Dermis microvascular lymphatic vessel endothelial cell (primary cell): ENCODE measurements around the gene ITGA7. TPM values are rescaled to one million over a fixed set of nuclear protein-coding genes. Genes with fewer than 3 reads are reported as not detected.

Experiments
- DNase-seq, 2 donors: peaks; one replicate each; pipeline versions ENCODE4 v3.0.0 to v3.0.0-alpha.2; 2010; ENCODE audit warnings: low read depth in 2 of 2
- total RNA-seq: library from RNA; depleted of rRNA; stranded (reverse); fragments of >200 nt; gene quantifications from 2 replicates; pipeline ENCODE4 v1.2.1, GENCODE V29; 2014

ITGA7 gene
- total RNA-seq, 1 donor from 2014 or later = 0.26 TPM

DNA sequence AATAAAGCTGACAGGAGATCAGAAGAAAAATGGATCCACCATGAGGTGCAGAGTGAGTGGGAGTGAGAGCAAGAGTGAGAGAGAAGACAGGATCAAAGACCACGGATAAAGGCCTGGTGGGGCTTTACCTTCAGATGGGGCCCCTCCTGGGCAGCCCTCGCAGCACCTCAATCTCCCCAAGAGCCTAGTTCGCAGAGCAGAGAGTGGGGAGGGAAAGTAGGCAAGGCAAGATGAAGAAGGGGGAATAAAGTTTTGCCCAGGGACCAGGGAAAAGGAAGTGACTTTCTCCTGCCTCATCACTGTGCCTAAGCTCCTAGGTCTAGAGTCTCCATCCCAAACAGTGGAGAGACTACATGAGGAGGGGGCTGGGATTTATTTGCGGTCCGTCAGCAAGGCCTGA lies 60.7 kb downstream of the ITGA7 start:
- DNase-seq = no peak

DNA sequence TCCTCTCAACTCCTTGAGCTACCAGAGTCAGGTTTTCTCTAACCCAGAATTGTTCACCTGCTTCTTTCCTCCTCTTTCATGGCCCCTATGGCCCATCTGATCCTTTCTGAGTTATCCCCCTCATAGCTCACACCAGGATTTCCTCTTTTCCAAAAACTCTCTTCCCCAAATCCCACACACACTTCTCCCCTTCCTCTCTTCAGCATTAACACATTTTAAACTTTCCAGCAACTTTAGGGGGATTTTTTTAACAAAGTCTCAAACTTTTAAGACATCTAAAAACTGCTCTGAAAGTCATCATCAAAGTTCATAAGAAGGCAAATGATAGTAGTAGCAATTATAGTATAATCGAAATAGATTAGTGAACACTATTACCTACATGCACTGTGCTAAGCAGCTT lies 63.1 kb downstream of the ITGA7 start:
- no peak for DNase-seq

DNA sequence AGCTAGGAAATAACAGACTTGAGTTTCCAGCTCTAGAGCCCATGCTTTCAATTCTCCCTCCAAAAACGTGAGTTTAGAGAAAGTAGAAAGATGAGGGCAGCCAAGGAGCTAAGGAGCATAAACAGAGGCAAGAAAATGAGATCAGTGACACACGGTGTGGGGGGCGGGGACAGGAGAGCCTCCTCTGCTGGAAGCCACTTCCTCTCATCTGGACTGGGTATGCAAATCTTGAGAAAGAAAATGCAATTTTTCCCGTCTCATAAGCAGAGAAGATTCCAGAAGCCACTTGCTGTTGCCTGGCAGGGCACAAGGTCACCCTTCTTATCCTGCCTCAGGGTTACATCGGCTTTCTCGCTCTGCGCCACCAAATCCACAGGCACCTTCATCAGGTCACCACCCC lies 65.0 kb downstream of the ITGA7 start:
- DNase-seq = no peak

DNA sequence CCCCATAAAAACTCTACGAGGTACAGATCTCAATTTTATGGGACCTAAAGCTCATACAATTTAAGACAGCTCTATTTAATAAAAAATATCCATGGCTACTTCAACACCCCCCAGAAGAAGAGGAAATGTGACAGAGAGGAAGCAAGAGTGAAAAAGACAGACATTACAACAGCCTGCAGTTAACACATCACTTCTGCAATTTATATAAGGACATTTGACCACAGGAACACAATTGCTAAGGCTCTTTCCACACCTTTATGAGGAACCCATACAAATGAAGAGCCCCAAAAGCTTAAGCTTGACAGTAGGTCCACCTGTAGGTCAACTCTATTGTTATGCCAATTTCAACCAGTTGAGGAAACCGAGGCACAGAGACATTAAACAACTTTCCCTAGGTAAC lies 65.4 kb downstream of the ITGA7 start:
- no peak for DNase-seq

DNA sequence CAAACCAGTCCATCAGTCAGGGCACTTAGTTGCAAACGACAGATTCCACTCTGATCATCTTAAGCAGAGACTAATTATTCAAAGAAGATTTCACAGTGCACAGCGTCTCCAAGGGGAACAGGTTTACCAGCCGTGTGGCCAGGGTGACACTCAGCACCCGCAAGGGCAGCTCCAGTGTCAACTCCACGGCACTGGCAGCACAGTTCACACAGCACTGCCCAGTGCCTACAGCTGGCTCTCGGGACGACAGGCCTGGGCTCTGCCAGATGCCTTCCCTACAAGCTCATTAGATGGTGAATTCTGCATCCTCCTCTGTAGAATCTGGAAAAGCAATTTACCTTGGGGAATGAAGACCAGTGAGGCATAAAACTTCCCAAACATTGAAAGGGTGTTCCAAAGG lies 66.1 kb downstream of the ITGA7 start:
- no peak for DNase-seq

DNA sequence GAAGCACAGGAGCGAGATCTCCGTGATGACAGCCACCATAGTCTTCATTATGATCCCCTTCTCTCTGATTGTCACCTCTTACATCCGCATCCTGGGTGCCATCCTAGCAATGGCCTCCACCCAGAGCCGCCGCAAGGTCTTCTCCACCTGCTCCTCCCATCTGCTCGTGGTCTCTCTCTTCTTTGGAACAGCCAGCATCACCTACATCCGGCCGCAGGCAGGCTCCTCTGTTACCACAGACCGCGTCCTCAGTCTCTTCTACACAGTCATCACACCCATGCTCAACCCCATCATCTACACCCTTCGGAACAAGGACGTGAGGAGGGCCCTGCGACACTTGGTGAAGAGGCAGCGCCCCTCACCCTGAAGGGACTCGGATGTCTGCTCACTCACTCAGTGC lies 70.2 kb downstream of the ITGA7 start:
- no peak for DNase-seq

DNA sequence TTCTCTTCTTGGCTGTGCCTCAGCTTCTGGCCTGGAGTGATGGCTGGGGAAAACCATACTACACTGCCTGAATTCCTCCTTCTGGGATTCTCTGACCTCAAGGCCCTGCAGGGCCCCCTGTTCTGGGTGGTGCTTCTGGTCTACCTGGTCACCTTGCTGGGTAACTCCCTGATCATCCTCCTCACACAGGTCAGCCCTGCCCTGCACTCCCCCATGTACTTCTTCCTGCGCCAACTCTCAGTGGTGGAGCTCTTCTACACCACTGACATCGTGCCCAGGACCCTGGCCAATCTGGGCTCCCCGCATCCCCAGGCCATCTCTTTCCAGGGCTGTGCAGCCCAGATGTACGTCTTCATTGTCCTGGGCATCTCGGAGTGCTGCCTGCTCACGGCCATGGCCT lies 70.9 kb downstream of the ITGA7 start, which contains the start of gene OR10P1:
TSS of gene OR10P1 (plus strand) at position 40 of the 400 bp plus-strand sequence. CDS start at position 40, 0 bp downstream.
- DNase-seq = no peak

DNA sequence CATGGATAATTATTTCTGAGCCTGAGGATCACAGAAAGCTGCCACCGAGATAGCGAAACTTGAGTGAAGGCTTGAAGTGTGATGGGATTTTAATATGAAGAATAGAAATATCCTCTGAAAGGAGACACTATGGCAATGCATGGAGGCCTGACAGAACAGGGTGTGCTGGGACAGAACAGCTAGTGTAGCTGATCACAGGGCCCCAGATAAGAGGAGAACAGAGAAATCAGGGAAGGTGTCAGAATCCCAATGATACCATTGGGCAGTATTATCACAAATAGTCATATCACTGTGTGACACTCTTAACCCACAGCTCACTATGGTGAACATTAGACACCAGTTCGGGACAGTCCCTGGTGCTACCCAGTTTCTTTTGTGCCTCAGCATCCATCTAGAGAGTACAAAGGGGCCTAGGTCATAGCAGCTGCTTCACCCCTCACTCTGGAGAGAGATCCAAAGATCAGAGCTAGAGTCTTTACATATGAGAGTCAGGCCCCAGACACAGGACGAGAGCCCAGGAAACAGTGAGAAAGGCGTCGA lies 71.5 kb downstream of the ITGA7 start:
- DNase-seq = no peak

Other genes starting within 250 kb of the ITGA7 start
- gene OR6C70, start 237.8 kb downstream of the ITGA7 start, total RNA-seq = not detected in 2 replicates
- gene OR6C68, start 215.5 kb downstream of the ITGA7 start, total RNA-seq = not detected in 2 replicates
- gene OR6C4, start 158.3 kb downstream of the ITGA7 start, total RNA-seq = not detected in 2 replicates
- not detected in 2 replicates for gene OR2AP1, start 135.4 kb downstream of the ITGA7 start, total RNA-seq
- gene OR10P1, start 71.0 kb downstream of the ITGA7 start, total RNA-seq = not detected in 2 replicates
- 56.2 and 59.9 TPM in 2 replicates for gene BLOC1S1, start 8.1 kb upstream of the ITGA7 start, total RNA-seq
- 0.13 and 0.63 TPM in 2 replicates for gene RDH5, start 12.5 kb upstream of the ITGA7 start, total RNA-seq
- gene CD63, start 21.1 kb upstream of the ITGA7 start, total RNA-seq = 1,084 and 1,362 TPM in 2 replicates
- gene GDF11, start 35.2 kb upstream of the ITGA7 start, total RNA-seq = 1.3 TPM in 2 replicates
- gene SARNP, start 109.8 kb upstream of the ITGA7 start, total RNA-seq = 58.8 and 84.7 TPM in 2 replicates
- 25.3 and 26.2 TPM in 2 replicates for gene ORMDL2, start 110.1 kb upstream of the ITGA7 start, total RNA-seq
- 34.1 and 49.7 TPM in 2 replicates for gene DNAJC14, start 121.7 kb upstream of the ITGA7 start, total RNA-seq
- 0.51 and 0.63 TPM in 2 replicates for gene MMP19, start 135.0 kb upstream of the ITGA7 start, total RNA-seq
- gene PYM1, start 220.0 kb upstream of the ITGA7 start, total RNA-seq = 21.1 and 25.5 TPM in 2 replicates
- gene DGKA, start 223.3 kb upstream of the ITGA7 start, total RNA-seq = 18.0 and 18.9 TPM in 2 replicates